CD4-positive, CD25-positive, alpha-beta regulatory T cell (primary cell): ENCODE data around the gene USF1. TPM values are rescaled to one million over a fixed set of nuclear protein-coding genes. Genes with fewer than 3 reads are reported as not detected.

Experiments used
- ATAC-seq, 2 donors: fragments of 150-1000 bp; cut with Tn5 transposase; one replicate each; pipeline ENCODE4 v1.10.0; 2021; ENCODE audit warnings: low read depth in 2 of 2, moderate number of reproducible peaks in 2 of 2, moderate library complexity in 1 of 2
- DNase-seq, 3 donors: peaks; one replicate each; pipeline versions ENCODE4 v3.0.0 to v3.0.0-alpha.2; 2012 to 2022; ENCODE audit warnings: mixed read lengths in 1 of 3
- H3K27ac ChIP-seq: one replicate; pipeline ENCODE4 v1.7.0; 2013; ENCODE audit warnings: mild to moderate bottlenecking, low read length; ENCODE audit not compliant: insufficient read depth, poor library complexity, severe bottlenecking
- H3K27me3 ChIP-seq: one replicate; pipeline ENCODE4 v1.7.0; 2013; ENCODE audit warnings: low read length; ENCODE audit not compliant: control insufficient read depth, insufficient read depth
- H3K36me3 ChIP-seq: one replicate; pipeline ENCODE4 v1.7.0; 2013; ENCODE audit warnings: mild to moderate bottlenecking, low read length, moderate library complexity; ENCODE audit not compliant: control insufficient read depth, insufficient read depth
- H3K4me1 ChIP-seq: 2 replicates; pipeline ENCODE4 v1.7.0; 2013; ENCODE audit warnings: mild to moderate bottlenecking, low read length; ENCODE audit not compliant: insufficient read depth, control insufficient read depth, poor library complexity, severe bottlenecking
- H3K4me3 ChIP-seq: one replicate; pipeline ENCODE4 v1.7.0; 2013; ENCODE audit warnings: low read depth, mild to moderate bottlenecking, low read length, moderate library complexity
- H3K9me3 ChIP-seq, 2 experiments: 1 replicate in 1 of 2; 2 replicates in 1 of 2; pipeline ENCODE4 v1.7.0; 2013; ENCODE audit warnings: low read length in 2 of 2, mild to moderate bottlenecking in 1 of 2, moderate library complexity in 1 of 2; ENCODE audit not compliant: control insufficient read depth in 2 of 2
- H3K27ac Mint-ChIP-seq, 3 donors: one replicate each; pipeline ENCODE4 v1.8.0; 2020 to 2022; ENCODE audit warnings: mild to moderate bottlenecking in 3 of 3, mixed read lengths in 3 of 3, moderate library complexity in 2 of 3
- H3K27me3 Mint-ChIP-seq: one replicate; pipeline ENCODE4 v1.8.0; 2022; ENCODE audit warnings: mild to moderate bottlenecking, mixed read lengths
- H3K36me3 Mint-ChIP-seq: one replicate; pipeline ENCODE4 v1.8.0; 2020; ENCODE audit warnings: mixed read lengths
- H3K4me1 Mint-ChIP-seq, 4 donors: one replicate each; pipeline ENCODE4 v1.8.0; 2020 to 2022; ENCODE audit warnings: mixed read lengths in 4 of 4, mild to moderate bottlenecking in 1 of 4
- H3K4me3 Mint-ChIP-seq, 4 donors: one replicate each; pipeline ENCODE4 v1.8.0; 2020 to 2022; ENCODE audit warnings: mild to moderate bottlenecking in 4 of 4, mixed read lengths in 4 of 4, moderate library complexity in 3 of 4
- H3K9me3 Mint-ChIP-seq, 7 donors: one replicate each; pipeline ENCODE4 v1.8.0; 2020 to 2022; ENCODE audit warnings: mixed read lengths in 7 of 7, mild to moderate bottlenecking in 3 of 7, moderate library complexity in 2 of 7
- polyA plus RNA-seq, 4 donors: library from polyadenylated mRNA; unstranded; fragments of 300-500 nt; fragmentation: Illumina TruSeq; gene quantifications; one replicate each; pipeline ENCODE4 v1.2.3, GENCODE V29; 2021
- total RNA-seq: library from RNA; stranded (reverse); gene quantifications from one replicate; pipeline ENCODE4 v1.2.3, GENCODE V29; 2022

USF1 gene
- total RNA-seq (102 TPM), polyA plus RNA-seq (1 to 10 TPM; 4.2 to 8.1 (median 6.1) TPM)

GRCh38 chr1:161045736-161046604 is at the start of gene USF1:
USF1 (minus strand) TSS chr1:161045977; CDS start chr1:161043275, 2,702 bp downstream.
- ATAC-seq, result peak; percentile 81 to 84
- Mint-ChIP-seq H3K4me1 (peaks cover 16 to 60% (median 42%) of the 10 kb centered on the region in 4 donors), H3K4me3 (peak within 1 kb of the TSS; percentile 93 to 96 (median 96)), H3K9me3 (peaks cover 0 to 2% (median 0%) of the 10 kb centered on the region in 7 donors), H3K27ac (peak within 1 kb of the TSS; percentile 99), H3K27me3 (no peaks in the 10 kb centered on the region), H3K36me3 (peaks cover 41% of the 10 kb centered on the region)
- peak within 1 kb of the TSS; percentile 99 for H3K4me3 ChIP-seq
- H3K4me1 ChIP-seq, result peaks cover 30% of the 10 kb centered on the region
- no peaks in the 10 kb centered on the region for H3K9me3 ChIP-seq
- peak within 1 kb of the TSS; percentile 93 for H3K27ac ChIP-seq
- DNase-seq, result peak; percentile 89 to 97 (median 95)
- peaks cover 53% of the 10 kb centered on the region for H3K36me3 ChIP-seq
- no peaks in the 10 kb centered on the region for H3K27me3 ChIP-seq

GRCh38 chr1:161095230-161095629 is 49.5 kb upstream of the USF1 start:
- H3K36me3 ChIP-seq, result peaks cover 10% of the 10 kb centered on the region
- peaks cover 11 to 23% (median 17%) of the 10 kb centered on the region in 4 donors for H3K4me1 Mint-ChIP-seq
- peaks cover 0 to 6% (median 0%) of the 10 kb centered on the region in 7 donors for H3K9me3 Mint-ChIP-seq
- H3K4me1 ChIP-seq, result peaks cover 18% of the 10 kb centered on the region
- H3K27ac ChIP-seq, result no peak overlapping the region
- ATAC-seq, result no peak
- peak overlapping the region in 1 of 4 donors; percentile 76 for H3K4me3 Mint-ChIP-seq
- peaks cover 18% of the 10 kb centered on the region for H3K27me3 Mint-ChIP-seq
- peaks cover 16% of the 10 kb centered on the region for H3K36me3 Mint-ChIP-seq
- no peaks in the 10 kb centered on the region for H3K9me3 ChIP-seq
- H3K4me3 ChIP-seq, result no peak overlapping the region
- DNase-seq, result no peak
- peak overlapping the region in 2 of 3 donors; percentile 45 to 46 for H3K27ac Mint-ChIP-seq
- H3K27me3 ChIP-seq, result no peaks in the 10 kb centered on the region

- peaks cover 2% of the 10 kb centered on the region for H3K36me3 ChIP-seq
- H3K4me1 ChIP-seq, result peaks cover 18% of the 10 kb centered on the region
- H3K4me3 Mint-ChIP-seq, result peak overlapping the region in 1 of 4 donors; percentile 76
- H3K9me3 ChIP-seq, result no peaks in the 10 kb centered on the region
- DNase-seq, result no peak
- H3K27me3 ChIP-seq, result no peaks in the 10 kb centered on the region
- H3K9me3 Mint-ChIP-seq, result peaks cover 0 to 6% (median 0%) of the 10 kb centered on the region in 7 donors
- ATAC-seq, result no peak
- H3K4me1 Mint-ChIP-seq, result peaks cover 11 to 23% (median 17%) of the 10 kb centered on the region in 4 donors
- H3K36me3 Mint-ChIP-seq, result peaks cover 9% of the 10 kb centered on the region
- no peak overlapping the region for H3K27ac ChIP-seq
- peaks cover 18% of the 10 kb centered on the region for H3K27me3 Mint-ChIP-seq
- no peak overlapping the region for H3K4me3 ChIP-seq
- H3K27ac Mint-ChIP-seq, result no peak overlapping the region
These were observed 48.7 kb upstream of the USF1 start for GRCh38 chr1:161094481-161094880.

GRCh38 chr1:161092621-161093028 is 46.8 kb upstream of the USF1 start:
- Mint-ChIP-seq H3K9me3 (peaks cover 0 to 2% (median 0%) of the 10 kb centered on the region in 7 donors), H3K4me1 (peaks cover 5 to 15% (median 10%) of the 10 kb centered on the region in 4 donors), H3K4me3 (no peak overlapping the region), H3K27me3 (peaks cover 13% of the 10 kb centered on the region), H3K27ac (no peak overlapping the region), H3K36me3 (peaks cover 3% of the 10 kb centered on the region)
- peak in 1 of 3 donors; percentile 34 for DNase-seq
- Histone ChIP-seq H3K36me3 (no peaks in the 10 kb centered on the region), H3K4me3 (no peak overlapping the region), H3K27me3 (no peaks in the 10 kb centered on the region), H3K27ac (no peak overlapping the region), H3K9me3 (no peaks in the 10 kb centered on the region), H3K4me1 (peaks cover 7% of the 10 kb centered on the region)
- peak in 1 of 2 donors; percentile 33 for ATAC-seq

GRCh38 chr1:161091796-161092507 is 46.2 kb upstream of the USF1 start:
- Mint-ChIP-seq H3K27me3 (peaks cover 7% of the 10 kb centered on the region), H3K4me1 (peaks cover 0 to 9% (median 4%) of the 10 kb centered on the region in 4 donors), H3K36me3 (no peaks in the 10 kb centered on the region), H3K4me3 (no peak overlapping the region), H3K27ac (no peak overlapping the region), H3K9me3 (no peaks in the 10 kb centered on the region)
- no peak for ATAC-seq
- no peaks in the 10 kb centered on the region for H3K27me3 ChIP-seq
- H3K4me1 ChIP-seq, result peaks cover under 1% of the 10 kb centered on the region
- DNase-seq, result no peak
- no peak overlapping the region for H3K27ac ChIP-seq
- no peaks in the 10 kb centered on the region for H3K9me3 ChIP-seq
- no peak overlapping the region for H3K4me3 ChIP-seq
- H3K36me3 ChIP-seq, result no peaks in the 10 kb centered on the region

GRCh38 chr1:161091093-161091492 is 45.3 kb upstream of the USF1 start:
- H3K9me3 ChIP-seq, result no peaks in the 10 kb centered on the region
- no peak overlapping the region for H3K4me3 ChIP-seq
- ATAC-seq, result no peak
- no peaks in the 10 kb centered on the region for H3K36me3 ChIP-seq
- Mint-ChIP-seq H3K9me3 (no peaks in the 10 kb centered on the region), H3K4me1 (peaks cover 0 to 6% (median 1%) of the 10 kb centered on the region in 4 donors), H3K4me3 (no peak overlapping the region), H3K27ac (no peak overlapping the region), H3K36me3 (no peaks in the 10 kb centered on the region), H3K27me3 (no peaks in the 10 kb centered on the region)
- no peaks in the 10 kb centered on the region for H3K27me3 ChIP-seq
- no peaks in the 10 kb centered on the region for H3K4me1 ChIP-seq
- H3K27ac ChIP-seq, result no peak overlapping the region
- no peak for DNase-seq

GRCh38 chr1:161090617-161091016 is 44.8 kb upstream of the USF1 start:
- Mint-ChIP-seq H3K36me3 (no peaks in the 10 kb centered on the region), H3K4me3 (peak overlapping the region in 1 of 4 donors; percentile 44), H3K27me3 (no peaks in the 10 kb centered on the region), H3K4me1 (peaks cover 0 to 5% (median 1%) of the 10 kb centered on the region in 4 donors), H3K9me3 (no peaks in the 10 kb centered on the region), H3K27ac (no peak overlapping the region)
- no peaks in the 10 kb centered on the region for H3K4me1 ChIP-seq
- H3K36me3 ChIP-seq, result no peaks in the 10 kb centered on the region
- H3K27me3 ChIP-seq, result no peaks in the 10 kb centered on the region
- no peak for ATAC-seq
- DNase-seq, result no peak
- H3K9me3 ChIP-seq, result no peaks in the 10 kb centered on the region
- no peak overlapping the region for H3K4me3 ChIP-seq
- no peak overlapping the region for H3K27ac ChIP-seq
